Endothelial cell of umbilical vein (primary cell): ENCODE results near the gene EHBP1L1. TPM values are rescaled to one million over a fixed set of nuclear protein-coding genes. Genes with fewer than 3 reads are reported as not detected.

ENCODE experiments used
- BruUV-seq: library from RNA; stranded (reverse); fragments of 400-500 nt; replicated peaks from 2 replicates; lab custom pipeline; 2021; lab: Mats Ljungman, UMichigan
- CTCF ChIA-PET: fragments of 300-600, 350-600 bp; sonication (Branson Sonifier 250); formaldehyde crosslinking; loops from one replicate; lab custom pipeline; 2021; ENCODE audit warnings: antibody characterized with exemption, inconsistent platforms; lab: Charles Lee
- POLR2A ChIA-PET: fragments of 300-600, 350-600 bp; sonication (Branson Sonifier 250); formaldehyde crosslinking; loops from one replicate; lab custom pipeline; 2021; ENCODE audit warnings: antibody characterized with exemption, inconsistent platforms; lab: Charles Lee
- DNase-seq: peaks from one replicate; pipeline ENCODE4 v3.0.0-alpha.2; 2011; ENCODE audit warnings: low read depth, low spot score
- FAIRE-seq: peaks from 2 replicates; lab custom pipeline; 2011; peaks lifted over from hg19 to GRCh38; lab: Jason Lieb, UNC
- H2AFZ ChIP-seq: 2 replicates; pipeline ENCODE4 v1.6.0; 2012; ENCODE audit warnings: low read depth, low read length, control low read depth, inconsistent platforms
- H3K27ac ChIP-seq: 2 replicates; pipeline ENCODE4 v1.5.1; 2011; ENCODE audit warnings: low read depth, mild to moderate bottlenecking, control low read depth, low read length, moderate library complexity; ENCODE audit not compliant: insufficient read depth
- H3K27me3 ChIP-seq, 2 experiments: 2 replicates each; pipeline versions ENCODE4 v1.6.0 to v1.6.1; 2011; ENCODE audit warnings: low read length in 2 of 2, mixed read lengths in 1 of 2; ENCODE audit not compliant: control insufficient read depth in 2 of 2, insufficient read depth in 2 of 2
- H3K36me3 ChIP-seq, 2 experiments: 2 replicates in 1 of 2; 3 replicates in 1 of 2; pipeline ENCODE4 v1.5.1; 2011; ENCODE audit warnings: low read length in 2 of 2, mild to moderate bottlenecking in 1 of 2, moderate library complexity in 1 of 2; ENCODE audit not compliant: control insufficient read depth in 2 of 2, insufficient read depth in 2 of 2; ENCODE audit errors: extremely low read depth in 1 of 2
- H3K4me1 ChIP-seq: 3 replicates; pipeline ENCODE4 v1.5.1; 2011; ENCODE audit warnings: mild to moderate bottlenecking, low read length; ENCODE audit not compliant: control insufficient read depth, insufficient read depth; ENCODE audit errors: extremely low read depth
- H3K4me2 ChIP-seq: 2 replicates; pipeline ENCODE4 v1.6.1; 2011; ENCODE audit warnings: low read length, control low read depth, mixed read lengths; ENCODE audit not compliant: insufficient read depth
- H3K4me3 ChIP-seq, 3 experiments: fragments of 200-600 bp in 1 of 3; sonication (generic), shearing (Covaris generic) in 1 of 3; replicated peaks in 1 of 3; 2 replicates each; pipeline ENCODE4 v1.5.1; 2011 to 2016; ENCODE audit warnings: control low read depth in 3 of 3, low read length in 3 of 3, mild to moderate bottlenecking in 2 of 3, inconsistent platforms in 1 of 3, low read depth in 1 of 3, moderate library complexity in 1 of 3; ENCODE audit not compliant: insufficient read depth in 1 of 3
- H3K79me2 ChIP-seq: 2 replicates; pipeline ENCODE4 v1.6.0; 2012; ENCODE audit warnings: low read length, inconsistent platforms; ENCODE audit not compliant: control insufficient read depth, insufficient read depth
- H3K9ac ChIP-seq: replicated peaks from 2 replicates; pipeline ENCODE3; 2011; ENCODE audit warnings: low read length, control low read depth; ENCODE audit not compliant: insufficient read depth; ENCODE audit errors: extremely low read depth
- H3K9me1 ChIP-seq: replicated peaks from 3 replicates; pipeline ENCODE4 v1.6.0; 2011; ENCODE audit warnings: mild to moderate bottlenecking, low read length; ENCODE audit not compliant: control insufficient read depth, insufficient read depth; ENCODE audit errors: extremely low read depth
- H3K9me3 ChIP-seq: replicated peaks from 2 replicates; pipeline ENCODE4 v1.5.1; 2012; ENCODE audit warnings: low read length, inconsistent platforms; ENCODE audit not compliant: control insufficient read depth, insufficient read depth
- H4K20me1 ChIP-seq: replicated peaks from 2 replicates; pipeline ENCODE3; 2011; ENCODE audit warnings: mild to moderate bottlenecking, low read length; ENCODE audit not compliant: control insufficient read depth, insufficient read depth; ENCODE audit errors: extremely low read depth
- CTCF ChIP-seq, 2 donors: IDR thresholded peaks; 1 replicate in 1 of 2; 2 replicates in 1 of 2; pipeline ENCODE4 v1.5.1; 2011; ENCODE audit warnings: low read length in 2 of 2, mild to moderate bottlenecking in 2 of 2, moderate library complexity in 2 of 2, control low read depth in 1 of 2, inconsistent platforms in 1 of 2, low read depth in 1 of 2; ENCODE audit not compliant: insufficient read depth in 1 of 2; ENCODE audit errors: extremely low read depth in 1 of 2
- EZH2 ChIP-seq: IDR thresholded peaks from 2 replicates; pipeline ENCODE4 v1.6.1; 2012; ENCODE audit warnings: borderline replicate concordance, low read depth, mild to moderate bottlenecking, moderate library complexity, low read length, inconsistent platforms; ENCODE audit not compliant: severe bottlenecking
- FOS ChIP-seq: IDR thresholded peaks from 2 replicates; pipeline ENCODE4 v1.6.1; 2011; ENCODE audit warnings: mild to moderate bottlenecking, low read length, moderate library complexity, borderline replicate concordance; ENCODE audit not compliant: insufficient read depth
- GATA2 ChIP-seq: IDR thresholded peaks from 2 replicates; pipeline ENCODE4 v1.7.0; 2011; ENCODE audit warnings: low read depth, mild to moderate bottlenecking, moderate library complexity, mixed read lengths, low read length; ENCODE audit not compliant: insufficient read length, insufficient read depth
- JUN ChIP-seq: IDR thresholded peaks from 2 replicates; pipeline ENCODE4 v1.6.1; 2011; ENCODE audit warnings: borderline replicate concordance, low read depth; ENCODE audit not compliant: insufficient read length, insufficient read depth
- MAX ChIP-seq: IDR thresholded peaks from 2 replicates; pipeline ENCODE4 v1.6.1; 2011; ENCODE audit not compliant: insufficient read depth, insufficient read length
- MYC ChIP-seq: IDR thresholded peaks from one replicate; pipeline ENCODE4 v1.6.1; 2011; ENCODE audit warnings: mild to moderate bottlenecking, low read depth, low read length
- POLR2A ChIP-seq: IDR thresholded peaks from 2 replicates; pipeline ENCODE4 v1.6.1; 2012; ENCODE audit warnings: low read depth, mild to moderate bottlenecking, control low read depth, low read length
- POLR2AphosphoS5 ChIP-seq: IDR thresholded peaks from 2 replicates; pipeline ENCODE4 v1.6.1; 2012; ENCODE audit warnings: low read depth, mild to moderate bottlenecking, control low read depth, low read length, moderate library complexity; ENCODE audit not compliant: insufficient read depth
- dilution Hi-C: fragments of 300-500 bp; cut with MboI; formaldehyde crosslinking; loops from one replicate; pipeline ENCODE4 v1.15.0; 2019; ENCODE audit warnings: low sequenced_read_pairs; ENCODE audit not compliant: extremely low pct_ligation_motif_present
- intact Hi-C: fragments of 100-400 bp; cut with micrococcal nuclease; formaldehyde crosslinking; loops from one replicate; pipeline ENCODE4 v1.10.0; 2022
- polyA plus RNA-seq, 4 experiments: library from polyadenylated mRNA; depleted of rRNA in 3 of 4; stranded (reverse) in 3 of 4; unstranded in 1 of 4; fragments of >200 nt; gene quantifications; 2 replicates each; pipeline versions ENCODE4 v1.2.1 to v1.2.3, GENCODE V29; 2011 to 2012; ENCODE audit warnings: missing spikeins in 1 of 4
- total RNA-seq: library from RNA; stranded (reverse); gene quantifications from 2 replicates; pipeline ENCODE4 v1.2.3, GENCODE V29; 2021

EHBP1L1 gene
- total and polyA plus RNA-seq, 2 donors (not counting 3 experiments of a cell fraction or from before 2014, with no cell fraction given): 12.7 to 19.7 TPM

GRCh38 chr11:65627202-65627601 lies 51.3 kb downstream of the EHBP1L1 start:
- BruUV-seq: no TSS peak
- Histone ChIP-seq H3K79me2 (no peaks in the 10 kb centered on the region), H3K9me3 (no peaks in the 10 kb centered on the region), H3K9me1 (no peaks in the 10 kb centered on the region), H3K4me2 (no peak overlapping the region), H3K9ac (no peak overlapping the region), H3K27ac (no peak overlapping the region), H3K27me3 (no peaks in the 10 kb centered on the region), H3K36me3 (peaks cover 21 to 69% of the 10 kb centered on the region in 2 experiments), H4K20me1 (no peaks in the 10 kb centered on the region), H2AFZ (no peak overlapping the region), H3K4me1 (no peaks in the 10 kb centered on the region), H3K4me3 (no peak overlapping the region)
- POLR2A ChIA-PET: interaction anchor here (0.9 kb wide), 1 partner anchor 11 kb away, joined by 3 read pairs; the partner anchor contains the start of gene SIPA1
- DNase-seq: no peak
- CTCF ChIA-PET: interaction anchor here (1.3 to 2.8 kb wide), 6 partner anchors 11 to 191 kb away, joined by 3 to 24 read pairs (median 12); partner anchors contain the start of genes AP5B1, PCNX3 and SIPA1
- dilution Hi-C loops (no loop called here), intact Hi-C loops (loop anchor here (2.0 kb wide), 2 partner anchors 142 to 192 kb away; no protein-coding TSS in a partner anchor)
- no peak for TF ChIP-seq MAX
- no peak for TF ChIP-seq MYC
- no peak for TF ChIP-seq POLR2A
- TF ChIP-seq GATA2: no peak
- TF ChIP-seq CTCF (IDR thresholded peaks at IDR 0.05; ENCODE audit: extremely low read depth in 1 of 2, insufficient read depth in 1 of 2, low read depth in 1 of 2, low read length in 2 of 2): no peak
- no peak for TF ChIP-seq JUN
- TF ChIP-seq EZH2: no peak
- TF ChIP-seq POLR2AphosphoS5: no peak
- no peak for TF ChIP-seq FOS
- no peak for FAIRE-seq
